ENCODE measurements around the gene RGS6.
A peak's percentile ranks its signal among the peaks of the same experiment; 100 is the strongest.

RGS6 gene

GRCh38 chr14:72597252-72598233, 665.3 kb downstream of the RGS6 start:
- DNase-seq, result no peak

- no peak for DNase-seq
Observed at GRCh38 chr14:72598306-72598705, 666.1 kb downstream of the RGS6 start.

- DNase-seq, result peak; percentile 91
Observed at GRCh38 chr14:72599579-72600470, 667.6 kb downstream of the RGS6 start.

- DNase-seq, result peak; percentile 34
Observed at GRCh38 chr14:72600551-72601330, 668.5 kb downstream of the RGS6 start.

GRCh38 chr14:72603639-72604038, 671.4 kb downstream of the RGS6 start:
- no peak for DNase-seq

- DNase-seq, result no peak
Observed at GRCh38 chr14:72604133-72604532, 671.9 kb downstream of the RGS6 start.

- DNase-seq, result no peak
Observed at GRCh38 chr14:72605096-72605920, 673.1 kb downstream of the RGS6 start.

- DNase-seq, result no peak
Observed at GRCh38 chr14:72605921-72606220, 673.6 kb downstream of the RGS6 start.

- no peak for DNase-seq
Observed at GRCh38 chr14:72606879-72607278, 674.6 kb downstream of the RGS6 start.

- no peak for DNase-seq
Observed at GRCh38 chr14:72607386-72608130, 675.3 kb downstream of the RGS6 start.

- DNase-seq, result no peak
Observed at GRCh38 chr14:72608391-72609204, 676.4 kb downstream of the RGS6 start.

GRCh38 chr14:72609205-72609916, 677.1 kb downstream of the RGS6 start:
- no peak for DNase-seq

GRCh38 chr14:72610096-72610830, 678.0 kb downstream of the RGS6 start:
- DNase-seq, result no peak

GRCh38 chr14:72610831-72611200, 678.6 kb downstream of the RGS6 start:
- DNase-seq, result no peak

GRCh38 chr14:72611506-72611905, 679.3 kb downstream of the RGS6 start:
- DNase-seq, result no peak

- no peak for DNase-seq
Observed at GRCh38 chr14:72612041-72612440, 679.8 kb downstream of the RGS6 start.

GRCh38 chr14:72613231-72613974, 681.2 kb downstream of the RGS6 start:
- no peak for DNase-seq

GRCh38 chr14:72613975-72614319, 681.7 kb downstream of the RGS6 start:
- DNase-seq, result no peak

Measured in OCI-M1 (cell line).